ENCODE data around the gene COX7A2L. TPM values are rescaled to one million over a fixed set of nuclear protein-coding genes. Genes with fewer than 3 reads are reported as not detected.

The COX7A2L gene
- total RNA-seq, 3 donors from 2014 or later (not counting 1 experiment from before 2014, with no cell fraction given), result 45.8 to 59.1 (median 58.1) TPM

DNA sequence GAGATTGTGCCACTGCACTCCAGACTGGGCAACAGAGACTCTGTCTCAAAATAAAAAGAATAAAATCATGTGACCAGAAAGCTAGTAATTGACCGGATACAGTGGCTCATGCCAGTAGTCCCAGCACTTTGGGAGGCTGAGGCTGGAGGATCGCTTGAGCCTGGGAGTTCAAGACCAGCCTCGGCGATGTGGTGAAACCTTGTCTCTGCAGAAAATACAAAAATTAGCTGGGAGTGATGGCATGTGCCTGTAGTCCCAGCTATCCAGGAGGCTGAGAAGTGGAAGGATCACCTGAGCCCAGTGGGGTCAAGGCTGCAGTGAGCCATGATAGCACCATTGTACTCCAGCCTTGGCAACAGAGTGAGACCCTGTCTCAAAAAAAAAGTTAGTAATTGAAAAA, 36.8 kb downstream of the COX7A2L start:
- Histone ChIP-seq H3K27ac (ENCODE audit: low read length) (no peak overlapping the region), H3K27me3 (ENCODE audit: control insufficient read depth, insufficient read depth, low read length) (no peaks in the 10 kb centered on the region), H3K36me3 (ENCODE audit: control insufficient read depth, insufficient read depth, low read length) (peaks cover 47% of the 10 kb centered on the region), H3K4me1 (ENCODE audit: control insufficient read depth, insufficient read depth, low read length) (no peaks in the 10 kb centered on the region), H3K4me3 (ENCODE audit: low read length) (no peak overlapping the region), H3K9me3 (ENCODE audit: control insufficient read depth, insufficient read depth, low read length) (no peaks in the 10 kb centered on the region)
- TF ChIP-seq, protein P1, sequence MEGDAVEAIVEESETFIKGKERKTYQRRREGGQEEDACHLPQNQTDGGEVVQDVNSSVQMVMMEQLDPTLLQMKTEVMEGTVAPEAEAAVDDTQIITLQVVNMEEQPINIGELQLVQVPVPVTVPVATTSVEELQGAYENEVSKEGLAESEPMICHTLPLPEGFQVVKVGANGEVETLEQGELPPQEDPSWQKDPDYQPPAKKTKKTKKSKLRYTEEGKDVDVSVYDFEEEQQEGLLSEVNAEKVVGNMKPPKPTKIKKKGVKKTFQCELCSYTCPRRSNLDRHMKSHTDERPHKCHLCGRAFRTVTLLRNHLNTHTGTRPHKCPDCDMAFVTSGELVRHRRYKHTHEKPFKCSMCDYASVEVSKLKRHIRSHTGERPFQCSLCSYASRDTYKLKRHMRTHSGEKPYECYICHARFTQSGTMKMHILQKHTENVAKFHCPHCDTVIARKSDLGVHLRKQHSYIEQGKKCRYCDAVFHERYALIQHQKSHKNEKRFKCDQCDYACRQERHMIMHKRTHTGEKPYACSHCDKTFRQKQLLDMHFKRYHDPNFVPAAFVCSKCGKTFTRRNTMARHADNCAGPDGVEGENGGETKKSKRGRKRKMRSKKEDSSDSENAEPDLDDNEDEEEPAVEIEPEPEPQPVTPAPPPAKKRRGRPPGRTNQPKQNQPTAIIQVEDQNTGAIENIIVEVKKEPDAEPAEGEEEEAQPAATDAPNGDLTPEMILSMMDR (IDR thresholded peaks at IDR 0.05), result no peak
- Mint-ChIP-seq H3K27me3 (ENCODE audit: low read depth in 2 of 2) (no peaks in the 10 kb centered on the region), H3K36me3 (peaks cover under 1% of the 10 kb centered on the region), H3K9me3 (no peaks in the 10 kb centered on the region), H3K4me3 (no peak overlapping the region), H3K4me1 (peaks cover 0 to under 1% of the 10 kb centered on the region in 2 donors), H3K27ac (peak overlapping the region in 1 of 2 donors; percentile 16)
- 100% methylated on average over 4 of the region's 4 CpGs for whole genome bisulfite sequencing (ENCODE audit: insufficient coverage)
- intact Hi-C loops (cut with micrococcal nuclease), result no loop called here
- DNase-seq (no peak), ATAC-seq (no peak)

DNA sequence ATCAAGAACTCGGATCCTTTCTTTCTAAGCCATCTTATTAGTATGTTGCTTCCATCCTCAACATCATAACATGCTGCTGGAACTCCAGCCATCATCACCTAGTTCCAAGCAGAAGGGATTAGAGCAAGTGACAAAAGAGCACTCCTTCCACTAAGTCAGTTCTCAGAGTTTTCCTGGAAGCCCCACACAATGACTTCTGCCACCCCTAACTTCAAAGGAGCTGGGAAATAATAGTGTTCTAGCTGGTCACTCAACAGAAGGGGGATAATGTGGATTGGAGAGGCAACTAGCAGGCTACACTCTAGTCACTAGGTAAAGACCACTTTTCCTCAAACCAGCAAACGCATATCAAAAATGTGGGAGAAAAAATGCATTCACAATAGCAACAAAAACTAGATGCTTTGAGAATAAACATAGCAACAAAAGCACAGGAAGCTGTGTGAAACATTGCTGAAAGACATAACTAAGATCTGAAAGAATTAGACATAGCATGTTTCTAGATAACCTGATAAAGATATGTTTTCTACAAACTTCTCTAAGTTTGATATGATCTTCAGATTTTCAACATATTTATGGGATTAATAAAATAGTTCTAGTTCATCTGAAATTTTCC, 39.5 kb downstream of the COX7A2L start:
- Mint-ChIP-seq H3K9me3 (no peaks in the 10 kb centered on the region), H3K27me3 (ENCODE audit: low read depth in 2 of 2) (no peaks in the 10 kb centered on the region), H3K4me3 (no peak overlapping the region), H3K36me3 (no peaks in the 10 kb centered on the region), H3K27ac (no peak overlapping the region), H3K4me1 (peaks cover 0 to 4% of the 10 kb centered on the region in 2 donors)
- intact Hi-C loops (cut with micrococcal nuclease), result no loop called here
- DNase-seq (no peak), ATAC-seq (no peak)
- TF ChIP-seq, protein P1 (IDR thresholded peaks at IDR 0.05), result no peak
- Histone ChIP-seq H3K36me3 (ENCODE audit: control insufficient read depth, insufficient read depth, low read length) (peaks cover 53% of the 10 kb centered on the region), H3K27ac (ENCODE audit: low read length) (no peak overlapping the region), H3K9me3 (ENCODE audit: control insufficient read depth, insufficient read depth, low read length) (no peaks in the 10 kb centered on the region), H3K4me3 (ENCODE audit: low read length) (no peak overlapping the region), H3K4me1 (ENCODE audit: control insufficient read depth, insufficient read depth, low read length) (no peaks in the 10 kb centered on the region), H3K27me3 (ENCODE audit: control insufficient read depth, insufficient read depth, low read length) (no peaks in the 10 kb centered on the region)
- WGBS (ENCODE audit: insufficient coverage), result 92% methylated on average over 1 of the region's 2 CpGs

DNA sequence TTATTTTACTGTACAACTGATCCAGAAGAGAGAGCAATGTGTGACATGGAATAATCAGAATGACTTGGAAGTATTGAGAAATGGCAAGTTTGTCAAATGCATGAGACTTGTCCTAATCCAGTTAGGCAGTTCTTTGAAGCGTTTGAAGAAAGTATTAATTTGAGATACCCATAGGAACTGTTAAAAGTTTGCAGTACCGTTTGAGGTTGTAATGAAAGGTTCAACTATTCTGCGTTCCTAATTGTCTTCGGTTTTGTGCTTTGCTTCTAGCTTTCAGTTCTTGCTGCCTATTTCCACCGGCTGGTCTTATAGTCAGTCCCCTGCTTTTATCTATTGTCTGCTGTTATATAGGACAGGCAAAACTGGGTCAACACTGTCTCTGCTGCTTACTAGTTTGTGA, 41.8 kb downstream of the COX7A2L start:
- no peaks in the 10 kb centered on the region for H3K36me3 Mint-ChIP-seq
- no peak for ATAC-seq
- Histone ChIP-seq H3K36me3 (ENCODE audit: control insufficient read depth, insufficient read depth, low read length) (peaks cover 49% of the 10 kb centered on the region), H3K9me3 (ENCODE audit: control insufficient read depth, insufficient read depth, low read length) (no peaks in the 10 kb centered on the region), H3K27ac (ENCODE audit: low read length) (no peak overlapping the region), H3K4me1 (ENCODE audit: control insufficient read depth, insufficient read depth, low read length) (no peaks in the 10 kb centered on the region), H3K27me3 (ENCODE audit: control insufficient read depth, insufficient read depth, low read length) (no peaks in the 10 kb centered on the region), H3K4me3 (ENCODE audit: low read length) (no peak overlapping the region)
- intact Hi-C loops (cut with micrococcal nuclease), result no loop called here
- H3K9me3 Mint-ChIP-seq, result no peaks in the 10 kb centered on the region
- H3K4me3 Mint-ChIP-seq, result no peak overlapping the region
- WGBS (ENCODE audit: insufficient coverage), result 77% methylated on average over 5 of the region's 5 CpGs
- TF ChIP-seq, protein P1 (IDR thresholded peaks at IDR 0.05), result no peak
- no peaks in the 10 kb centered on the region for H3K27me3 Mint-ChIP-seq (ENCODE audit: low read depth in 2 of 2)
- DNase-seq, result no peak
- peaks cover 0 to 4% of the 10 kb centered on the region in 2 donors for H3K4me1 Mint-ChIP-seq
- H3K27ac Mint-ChIP-seq, result no peak overlapping the region

DNA sequence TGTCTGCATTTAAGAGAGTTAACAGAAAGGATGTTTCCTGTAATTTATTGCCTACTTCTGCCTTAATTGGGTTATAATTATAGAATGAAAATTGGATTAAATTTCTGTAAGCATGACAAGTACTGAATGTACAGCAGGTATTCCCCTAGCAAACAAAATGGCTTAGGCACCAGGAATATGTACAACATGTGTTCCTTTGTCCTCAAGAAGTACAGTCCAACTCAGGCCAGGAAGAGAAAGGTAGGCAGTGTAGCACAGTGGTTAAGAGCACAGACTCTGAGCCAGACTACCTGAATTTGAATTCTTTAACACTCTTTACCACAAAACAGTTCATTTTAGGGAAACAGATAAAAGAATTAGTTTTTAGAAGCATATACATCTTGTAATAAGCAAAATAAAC, 43.1 kb downstream of the COX7A2L start:
- TF ChIP-seq, protein P1 (IDR thresholded peaks at IDR 0.05), result no peak
- Histone ChIP-seq H3K9me3 (ENCODE audit: control insufficient read depth, insufficient read depth, low read length) (no peaks in the 10 kb centered on the region), H3K27me3 (ENCODE audit: control insufficient read depth, insufficient read depth, low read length) (no peaks in the 10 kb centered on the region), H3K36me3 (ENCODE audit: control insufficient read depth, insufficient read depth, low read length) (peaks cover 49% of the 10 kb centered on the region), H3K4me1 (ENCODE audit: control insufficient read depth, insufficient read depth, low read length) (no peaks in the 10 kb centered on the region), H3K4me3 (ENCODE audit: low read length) (no peak overlapping the region), H3K27ac (ENCODE audit: low read length) (no peak overlapping the region)
- intact Hi-C loops (cut with micrococcal nuclease), result no loop called here
- DNase-seq (no peak), ATAC-seq (no peak)
- Mint-ChIP-seq H3K36me3 (no peaks in the 10 kb centered on the region), H3K27ac (no peak overlapping the region), H3K4me3 (no peak overlapping the region), H3K9me3 (no peaks in the 10 kb centered on the region), H3K4me1 (peaks cover 0 to 4% of the 10 kb centered on the region in 2 donors), H3K27me3 (ENCODE audit: low read depth in 2 of 2) (no peaks in the 10 kb centered on the region)
